HCT116 (cell line): Measurements from ENCODE around the gene NECAP2. TPM values are rescaled to one million over a fixed set of nuclear protein-coding genes. Genes with fewer than 3 reads are reported as not detected.

ENCODE experiments used
- ATAC-seq: fragments of 200-7000 bp; cut with Tn5 transposase; 2 replicates; pipeline ENCODE4 v1.9.1; 2020; ENCODE audit warnings: mild to moderate bottlenecking, moderate library complexity
- BruUV-seq: library from RNA; stranded (reverse); fragments of 400-500 nt; replicated peaks from 2 replicates; lab custom pipeline; 2021; lab: Mats Ljungman, UMichigan
- CTCF ChIA-PET: fragments of 300-600 bp; sonication (Branson Sonifier 250); formaldehyde crosslinking; loops from one replicate; lab custom pipeline; 2021; ENCODE audit warnings: antibody characterized with exemption; lab: Charles Lee
- POLR2A ChIA-PET: fragments of 300-600, 350-600 bp; sonication (Branson Sonifier 250); formaldehyde crosslinking; loops from one replicate; lab custom pipeline; 2021; ENCODE audit warnings: antibody characterized with exemption; lab: Charles Lee
- RAD21 ChIA-PET, 2 experiments: fragments of 300-600 bp; sonication (Branson Sonifier 250); formaldehyde crosslinking; loops; one replicate each; lab custom pipeline; 2023; ENCODE audit warnings: low total read pairs in 2 of 2; ENCODE audit not compliant: uncharacterized antibody in 2 of 2, unreplicated experiment in 2 of 2, low non-redundant PET in 1 of 2; lab: Charles Lee
- DNase-seq: peaks from one replicate; pipeline ENCODE4 v3.0.0-alpha.2; 2010; ENCODE audit warnings: low read depth, low spot score
- H2AFZ ChIP-seq: fragments of 200-600 bp; shearing (Covaris generic), sonication (generic); 2 replicates; pipeline ENCODE4 v1.6.1; 2017; ENCODE audit warnings: low read depth, mixed run types, mixed read lengths, antibody characterized with exemption, low read length; ENCODE audit not compliant: poor library complexity, severe bottlenecking
- H3K27ac ChIP-seq: 2 replicates; pipeline ENCODE4 v1.5.1; 2012; ENCODE audit warnings: low read depth, low read length
- H3K27me3 ChIP-seq: fragments of 200-600 bp; sonication (generic); 2 replicates; pipeline ENCODE4 v1.6.1; 2016; ENCODE audit warnings: mixed run types, low read length, mixed read lengths; ENCODE audit not compliant: insufficient read depth
- H3K36me3 ChIP-seq, 2 experiments: fragments of 200-500 bp in 1 of 2; fragments of 200-600 bp in 1 of 2; sonication (Bioruptor generic) in 1 of 2; sonication (generic) in 1 of 2; 2 replicates each; pipeline versions ENCODE4 v1.5.1 to v1.6.1; 2014 to 2016; ENCODE audit warnings: low read length in 2 of 2, inconsistent platforms in 1 of 2, mixed read lengths in 1 of 2, mixed run types in 1 of 2; ENCODE audit not compliant: insufficient read depth in 2 of 2, control insufficient read depth in 1 of 2
- H3K4me1 ChIP-seq, 2 experiments: fragments of 200-600 bp in 1 of 2; sonication (generic) in 1 of 2; 2 replicates each; pipeline versions ENCODE4 v1.5.1 to v1.6.1; 2012 to 2017; ENCODE audit warnings: low read length in 2 of 2, inconsistent platforms in 1 of 2, mild to moderate bottlenecking in 1 of 2, mixed read lengths in 1 of 2, mixed run types in 1 of 2, moderate library complexity in 1 of 2; ENCODE audit not compliant: insufficient read depth in 2 of 2, control insufficient read depth in 1 of 2
- H3K4me2 ChIP-seq: fragments of 200-600 bp; sonication (generic); 2 replicates; pipeline ENCODE4 v1.6.1; 2017; ENCODE audit warnings: mixed run types, low read length, mixed read lengths
- H3K4me3 ChIP-seq, 2 experiments: fragments of 200-600 bp in 1 of 2; sonication (generic) in 1 of 2; replicated peaks in 1 of 2; 2 replicates each; pipeline ENCODE4 v1.5.1; 2011 to 2016; ENCODE audit warnings: low read length in 2 of 2, control low read depth in 1 of 2, low read depth in 1 of 2, mild to moderate bottlenecking in 1 of 2, mixed read lengths in 1 of 2, mixed run types in 1 of 2
- H3K79me2 ChIP-seq: fragments of 200-600 bp; sonication (generic); 2 replicates; pipeline ENCODE4 v1.6.1; 2017; ENCODE audit warnings: mild to moderate bottlenecking, mixed run types, low read length, moderate library complexity, mixed read lengths; ENCODE audit not compliant: insufficient read depth
- H3K9ac ChIP-seq: fragments of 200-600 bp; sonication (generic); 2 replicates; pipeline ENCODE4 v1.6.1; 2016; ENCODE audit warnings: low read length, mixed read lengths
- H3K9me2 ChIP-seq: fragments of 200-600 bp; sonication (generic), shearing (Covaris generic); 2 replicates; pipeline ENCODE4 v1.6.1; 2017; ENCODE audit warnings: mixed run types, mild to moderate bottlenecking, moderate library complexity; ENCODE audit not compliant: insufficient read depth
- H3K9me3 ChIP-seq, 2 experiments: fragments of 200-500 bp in 1 of 2; fragments of 200-600 bp in 1 of 2; sonication (Bioruptor generic) in 1 of 2; sonication (generic) in 1 of 2; 2 replicates each; pipeline ENCODE4 v1.6.1; 2014 to 2017; ENCODE audit warnings: low read length in 2 of 2, mixed read lengths in 2 of 2, inconsistent platforms in 1 of 2, low read depth in 1 of 2, mild to moderate bottlenecking in 1 of 2, mixed run types in 1 of 2, moderate library complexity in 1 of 2; ENCODE audit not compliant: control insufficient read depth in 1 of 2, insufficient read depth in 1 of 2
- H4K20me1 ChIP-seq: fragments of 200-600 bp; sonication (generic), shearing (Covaris generic); 2 replicates; pipeline ENCODE4 v1.6.1; 2017; ENCODE audit warnings: mixed run types, mild to moderate bottlenecking, moderate library complexity; ENCODE audit not compliant: insufficient read depth
- CEBPB ChIP-seq: IDR thresholded peaks from 2 replicates; pipeline ENCODE4 v1.6.1; 2012; ENCODE audit warnings: low read depth
- EGR1 ChIP-seq: IDR thresholded peaks from 2 replicates; pipeline ENCODE4 v1.6.1; 2012; ENCODE audit warnings: low read depth
- REST ChIP-seq: IDR thresholded peaks from 2 replicates; pipeline ENCODE4 v1.6.1; 2012; ENCODE audit warnings: low read depth
- ZBTB33 ChIP-seq: IDR thresholded peaks from 2 replicates; pipeline ENCODE4 v1.6.1; 2011; ENCODE audit warnings: mild to moderate bottlenecking, low read length, moderate library complexity; ENCODE audit not compliant: insufficient replicate concordance; ENCODE audit errors: extremely low read depth
- ZNF274 ChIP-seq: fragments of 200-500 bp; sonication (Bioruptor generic); IDR thresholded peaks from 2 replicates; pipeline ENCODE4 v1.6.1; 2014; ENCODE audit warnings: mild to moderate bottlenecking, low read depth, low read length, inconsistent platforms
- intact Hi-C: fragments of 100-400 bp; cut with micrococcal nuclease; formaldehyde crosslinking; loops from 2 replicates; pipeline ENCODE4 v1.10.0; 2022
- total RNA-seq: library from RNA; stranded (reverse); gene quantifications from one replicate; pipeline ENCODE4 v1.2.1, GENCODE V29; 2021; ENCODE audit not compliant: unreplicated experiment

The NECAP2 gene
- total RNA-seq, 1 experiment from 2014 or later, result 35.5 TPM

- Histone ChIP-seq H3K79me2 (no peaks in the 10 kb centered on the region), H3K36me3 (no peaks in the 10 kb centered on the region), H3K27me3 (no peaks in the 10 kb centered on the region), H3K9ac (no peak overlapping the region), H3K9me2 (no peaks in the 10 kb centered on the region), H2AFZ (no peak overlapping the region), H3K4me2 (no peak overlapping the region), H3K4me1 (peaks cover 0 to 15% of the 10 kb centered on the region in 2 experiments; a peak in 2 of 4 replicates), H4K20me1 (no peaks in the 10 kb centered on the region), H3K9me3 (no peaks in the 10 kb centered on the region), H3K4me3 (no peak overlapping the region), H3K27ac (no peak overlapping the region)
- intact Hi-C loops, result no loop called here
- RAD21 ChIA-PET, result no interaction called here
- no peak for TF ChIP-seq ZNF274
- no peak for TF ChIP-seq ZBTB33
- no peak for TF ChIP-seq REST
- TF ChIP-seq EGR1, result no peak
- TF ChIP-seq CEBPB, result no peak
- DNase-seq, result no peak
- no peak for ATAC-seq
- BruUV-seq, result no TSS peak
- CTCF ChIA-PET, result no interaction called here
- POLR2A ChIA-PET, result no interaction called here
Observed at GRCh38 chr1:16422041-16422440, 18.5 kb upstream of the NECAP2 start.
